ENCODE measurements around the gene GNAQ.

Gene GNAQ

DNA sequence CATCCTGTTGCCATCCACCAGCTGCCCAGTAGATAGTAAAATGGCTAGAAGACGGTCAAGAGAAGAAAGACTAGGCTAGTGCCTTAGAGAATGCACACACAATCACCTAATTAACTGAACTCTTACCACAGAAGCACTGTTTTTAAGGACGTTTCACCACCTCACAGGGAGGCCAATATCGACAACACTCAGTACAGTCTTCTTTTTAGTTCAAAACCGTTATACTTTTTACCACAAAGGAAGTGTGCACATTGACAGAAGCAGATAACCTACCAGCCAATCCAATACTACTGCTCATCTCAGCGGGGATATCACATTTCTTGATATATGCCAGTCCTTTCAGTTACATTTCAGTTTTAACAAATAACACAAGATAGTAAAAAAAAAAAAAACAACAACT is 122.3 kb downstream of the GNAQ start:
- DNase-seq (ENCODE audit: low read depth in 2 of 3, low spot score in 2 of 3), result no peak

DNA sequence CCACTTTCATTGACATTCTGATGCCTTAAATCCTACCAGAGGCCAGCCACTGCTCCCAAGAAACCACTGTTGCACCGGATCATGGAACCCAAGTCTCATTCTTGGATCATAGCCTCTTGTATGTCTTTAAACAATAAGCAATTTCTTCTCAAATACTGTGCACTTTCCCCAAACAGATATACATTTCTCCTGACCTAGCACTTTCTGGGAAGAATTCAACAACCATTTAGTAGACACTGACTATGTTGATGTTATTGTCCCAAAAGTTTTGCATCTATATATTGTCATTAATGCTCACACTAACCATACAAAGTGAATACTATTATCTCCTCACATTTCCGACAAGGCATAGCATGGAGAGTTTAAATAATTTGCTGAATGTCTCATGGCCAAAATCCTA is 123.3 kb downstream of the GNAQ start:
- no peak for DNase-seq (ENCODE audit: low read depth in 2 of 3, low spot score in 2 of 3)

DNA sequence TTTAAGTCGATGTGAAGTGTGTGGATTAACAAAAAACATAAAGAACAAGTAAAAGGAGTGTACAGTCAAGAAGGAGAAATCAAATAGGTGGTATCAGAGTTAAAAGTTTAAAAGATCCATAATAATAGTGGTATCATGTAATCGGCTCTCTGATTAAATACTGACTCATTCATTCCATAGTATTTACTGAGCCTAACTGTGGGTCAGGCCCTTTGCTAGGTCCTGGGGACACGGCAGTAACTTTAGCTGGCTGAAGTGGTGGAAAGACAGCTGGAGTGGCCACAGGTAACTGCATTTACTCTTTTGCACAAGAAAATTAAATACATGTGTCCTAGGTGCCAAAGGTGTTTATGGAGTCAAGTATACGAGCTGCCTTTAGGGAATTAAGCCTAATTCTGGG is 124.0 kb downstream of the GNAQ start:
- DNase-seq (ENCODE audit: low read depth in 2 of 3, low spot score in 2 of 3), result no peak

DNA sequence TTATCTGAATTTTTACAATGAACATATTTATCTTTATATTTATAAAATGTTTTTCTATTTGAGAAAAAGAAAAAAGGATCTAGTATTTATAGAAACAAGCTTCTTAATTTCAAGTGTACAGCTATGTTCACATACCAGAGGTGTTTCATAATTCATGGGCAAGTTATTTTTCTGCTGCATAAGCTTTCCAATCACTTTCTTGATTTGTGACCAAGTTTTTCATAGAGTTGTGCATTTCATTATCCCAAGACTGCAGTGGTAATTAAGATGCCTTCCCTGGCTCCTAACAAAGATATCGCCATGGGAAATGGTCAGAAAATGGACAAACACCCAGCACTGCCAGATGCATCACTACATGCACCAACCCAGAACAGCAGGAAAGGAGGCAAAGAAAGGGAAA is 124.6 kb downstream of the GNAQ start:
- DNase-seq (ENCODE audit: low read depth in 2 of 3, low spot score in 2 of 3), result no peak

DNA sequence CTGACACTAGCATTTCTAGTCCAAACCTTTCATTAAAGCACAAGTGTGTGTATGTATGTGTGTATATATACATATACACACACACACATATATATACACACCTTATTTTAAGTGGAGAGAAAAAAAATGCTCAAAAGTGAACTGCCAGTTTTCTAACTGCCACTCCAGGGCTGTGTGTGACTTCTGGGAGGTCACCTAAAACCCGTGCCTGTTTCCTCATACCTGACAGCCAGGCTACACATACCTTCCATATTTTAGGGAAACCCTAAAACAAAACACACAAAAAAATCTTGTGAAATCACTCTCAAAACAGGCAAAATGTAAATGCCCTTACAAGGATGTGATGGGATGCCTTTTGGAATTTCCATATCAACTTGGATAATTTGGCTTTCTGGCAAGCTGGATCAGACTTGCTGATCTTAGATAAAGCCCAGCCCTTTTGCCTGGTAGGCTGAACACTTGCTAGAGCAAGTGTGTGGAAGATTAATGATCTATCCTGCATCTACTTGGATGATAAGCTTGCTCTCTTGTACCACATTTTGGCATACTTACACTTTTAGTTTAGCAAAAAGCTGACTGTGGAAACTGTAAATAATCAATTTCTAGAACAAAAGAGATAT is 127.8 kb downstream of the GNAQ start:
- no peak for DNase-seq (ENCODE audit: low read depth in 2 of 3, low spot score in 2 of 3)

DNA sequence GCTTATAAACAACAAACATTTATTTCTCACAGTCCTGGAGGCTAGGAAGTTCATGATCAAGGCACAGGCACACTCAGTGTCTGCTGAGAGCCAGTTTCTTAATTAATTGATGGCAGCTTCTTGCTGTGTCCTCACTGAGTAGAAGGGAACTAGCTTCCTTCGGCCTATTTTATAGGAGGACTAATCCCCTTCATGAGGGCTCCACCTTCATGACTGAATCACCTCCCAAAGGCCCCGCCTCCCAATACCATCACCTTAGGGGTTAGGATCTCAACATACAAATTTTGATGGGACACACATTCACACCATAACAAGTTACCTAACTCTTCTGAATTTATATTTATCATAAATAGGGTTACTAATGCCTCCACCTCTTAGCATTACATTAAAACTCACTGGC is 129.8 kb downstream of the GNAQ start:
- DNase-seq (ENCODE audit: low read depth in 2 of 3, low spot score in 2 of 3), result no peak

DNA sequence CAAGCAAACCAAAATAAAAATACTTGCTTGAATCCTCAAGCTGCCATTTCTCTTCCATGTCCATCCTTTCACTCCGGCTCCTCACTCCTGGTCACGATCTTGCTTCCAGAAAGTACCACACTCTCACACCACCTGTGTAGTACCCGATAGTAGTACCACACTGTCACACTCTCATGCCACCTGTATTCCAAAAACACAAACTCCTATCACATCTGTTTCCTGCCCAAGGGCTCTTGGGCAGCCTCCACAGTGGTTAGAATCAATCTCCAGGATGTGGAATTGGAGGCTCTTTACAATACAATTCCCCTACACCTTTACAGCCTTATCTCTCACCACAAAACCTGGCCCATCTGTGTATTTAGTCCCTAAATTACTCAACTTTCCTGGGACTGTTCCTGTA is 130.6 kb downstream of the GNAQ start:
- no peak for DNase-seq (ENCODE audit: low read depth in 2 of 3, low spot score in 2 of 3)

DNA sequence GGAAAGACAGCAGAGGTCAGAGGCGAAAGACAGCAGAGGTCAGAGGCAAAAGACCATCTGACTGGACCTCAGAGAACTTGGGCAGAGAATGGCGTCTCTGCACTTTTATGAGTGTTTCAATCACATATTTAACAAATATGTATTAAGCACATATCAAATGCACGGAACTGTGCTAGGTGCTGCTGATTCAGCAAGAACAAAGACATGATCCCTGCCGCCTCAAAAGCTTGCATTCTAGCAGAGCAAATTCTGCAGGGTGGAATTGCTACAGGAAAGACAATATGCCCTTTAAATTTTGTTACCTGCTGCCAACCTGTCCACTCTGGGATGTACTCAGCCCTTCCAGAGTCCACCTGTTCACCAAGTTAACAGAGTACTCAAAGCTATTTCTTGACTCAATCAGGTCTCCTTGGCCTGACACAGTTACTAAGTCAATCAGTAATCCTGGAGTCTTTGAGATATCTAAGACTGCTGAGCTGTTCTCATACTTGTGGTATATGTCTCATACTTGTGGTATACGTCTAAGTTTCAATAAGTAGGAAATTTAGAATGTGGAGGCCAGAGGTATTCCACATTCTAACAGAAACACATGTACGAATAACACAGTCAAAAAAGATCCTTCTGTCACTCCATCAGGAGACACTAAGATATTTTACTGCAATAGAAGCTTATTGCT is 131.8 kb downstream of the GNAQ start:
- no peak for DNase-seq (ENCODE audit: low read depth in 2 of 3, low spot score in 2 of 3)

DNA sequence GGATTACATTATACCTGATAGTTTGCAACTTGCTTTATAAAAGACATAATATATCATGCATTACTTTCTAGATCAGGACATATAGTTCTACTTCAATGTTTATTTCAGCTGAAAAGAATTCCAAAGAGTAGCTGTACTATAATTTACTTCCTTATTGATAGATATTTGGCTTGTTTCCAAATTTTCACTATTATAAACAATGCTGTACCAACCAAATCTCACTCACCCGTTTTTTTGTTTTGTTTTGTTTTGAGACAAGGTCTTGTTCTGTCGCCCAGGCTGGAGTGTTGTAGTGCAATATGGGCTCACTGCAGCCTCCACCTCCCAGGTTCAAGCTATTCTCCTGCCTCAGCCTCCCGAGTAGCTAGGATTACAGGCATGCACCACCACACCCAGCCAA is 132.7 kb downstream of the GNAQ start:
- DNase-seq (ENCODE audit: low read depth in 2 of 3, low spot score in 2 of 3), result no peak

DNA sequence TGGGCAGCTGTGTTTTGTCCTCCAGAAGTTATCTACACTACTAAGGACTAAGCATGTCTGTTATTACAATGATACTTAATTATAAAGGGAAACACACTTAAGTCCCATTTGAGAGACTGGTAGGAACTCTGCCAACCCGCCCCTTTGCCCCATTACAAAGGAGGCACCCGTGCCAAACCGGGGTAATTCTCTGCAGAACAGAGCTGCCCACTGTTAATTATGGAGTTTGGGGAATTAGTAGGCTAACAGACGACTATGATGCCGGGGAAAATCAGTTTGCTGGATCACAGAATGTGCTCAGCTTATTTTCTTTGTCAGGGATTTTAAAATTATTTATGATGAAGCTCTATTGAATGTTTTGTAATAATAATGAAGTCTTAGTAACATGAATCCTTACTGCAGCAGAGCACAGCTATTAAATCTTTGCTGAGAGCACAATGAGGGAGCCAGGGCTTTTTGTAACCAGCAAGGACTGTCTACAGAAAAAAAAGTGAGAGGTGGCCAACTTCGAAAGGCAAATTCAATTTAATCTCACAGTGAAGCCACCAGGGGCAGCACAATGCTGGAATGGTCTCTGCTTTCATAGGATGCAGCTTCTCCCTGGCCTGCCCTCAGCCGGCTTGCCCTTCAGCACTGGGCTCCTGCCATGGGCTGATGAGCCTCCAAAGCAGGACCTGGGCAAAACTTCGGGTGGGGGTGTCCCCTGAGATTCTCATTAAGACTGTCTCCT is 134.5 kb downstream of the GNAQ start:
- DNase-seq (ENCODE audit: low read depth in 2 of 3, low spot score in 2 of 3), result no peak

DNA sequence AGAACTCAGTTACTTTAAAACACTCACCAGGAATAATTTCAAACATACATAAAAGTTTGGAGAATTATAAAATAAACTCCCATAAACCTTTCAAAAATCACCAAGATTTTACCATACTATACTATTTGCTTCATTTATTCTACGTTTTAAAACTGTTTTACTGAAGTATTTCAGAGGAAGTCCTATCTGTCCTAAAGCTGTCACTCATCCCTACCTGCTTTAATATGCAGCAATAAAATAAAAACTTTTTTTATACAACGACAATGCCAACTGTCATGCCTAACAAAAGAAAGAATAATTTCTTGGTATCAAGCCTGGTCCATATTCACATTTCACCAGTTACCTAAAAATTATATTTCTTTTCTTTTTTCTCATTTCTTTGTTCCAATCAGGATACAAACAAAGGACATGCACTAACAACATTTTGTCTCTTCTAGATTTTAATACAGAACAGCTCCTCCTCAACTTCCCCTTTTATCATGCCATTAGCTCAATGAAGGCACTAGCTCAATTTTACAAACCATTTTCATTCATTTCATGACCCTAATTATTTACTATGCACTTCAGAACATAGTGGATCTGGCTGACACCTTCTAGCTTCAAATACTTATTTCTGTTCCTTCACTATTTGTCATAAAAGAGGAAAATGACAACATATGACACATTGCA is 135.2 kb downstream of the GNAQ start:
- DNase-seq (ENCODE audit: low read depth in 2 of 3, low spot score in 2 of 3), result no peak

DNA sequence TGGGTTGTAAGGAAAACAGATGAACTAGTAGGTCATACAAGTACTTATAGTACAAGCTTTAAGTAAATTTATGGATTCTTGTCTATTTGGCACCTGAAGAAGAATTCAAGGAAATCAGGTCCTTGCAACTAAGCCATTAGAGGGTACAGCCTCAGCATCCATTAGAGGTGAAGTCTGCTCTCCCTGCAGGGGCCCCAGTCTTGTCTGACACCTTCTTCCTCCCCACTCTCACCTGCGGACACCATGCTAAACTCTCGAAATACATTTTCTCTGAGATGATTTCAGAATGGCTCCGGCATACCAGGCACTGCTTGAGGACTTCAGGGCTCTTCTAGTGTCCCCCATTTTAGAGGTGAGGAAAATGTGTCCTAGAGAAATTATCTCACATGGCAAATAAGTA is 137.9 kb downstream of the GNAQ start:
- no peak for DNase-seq (ENCODE audit: low read depth in 2 of 3, low spot score in 2 of 3)

DNA sequence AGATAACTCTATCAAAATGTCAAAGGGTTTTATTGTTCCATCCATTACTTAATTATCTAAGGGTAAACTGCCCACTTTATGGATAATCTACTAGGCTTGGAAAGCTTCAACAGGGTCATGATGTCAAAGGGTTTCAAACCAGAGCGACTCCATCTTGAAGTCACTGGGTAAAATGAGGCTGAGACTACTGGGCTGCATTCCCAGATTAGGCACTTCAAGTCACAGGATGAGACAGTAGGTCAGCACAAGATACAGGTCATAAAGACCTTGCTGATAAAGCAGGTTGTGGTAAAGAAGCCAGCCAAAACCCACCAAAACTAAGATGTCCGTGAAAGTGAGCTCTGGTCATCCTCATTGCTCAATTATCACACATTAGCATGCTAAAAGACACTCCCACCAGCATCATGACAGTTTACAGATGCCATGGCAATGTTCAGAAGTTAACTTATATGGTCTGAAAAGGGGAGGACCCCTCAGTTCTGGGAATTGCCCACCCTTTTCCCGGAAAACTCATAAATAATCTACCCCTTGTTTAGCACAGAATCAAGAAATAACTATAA is 138.6 kb downstream of the GNAQ start:
- no peak for DNase-seq (ENCODE audit: low read depth in 2 of 3, low spot score in 2 of 3)

DNA sequence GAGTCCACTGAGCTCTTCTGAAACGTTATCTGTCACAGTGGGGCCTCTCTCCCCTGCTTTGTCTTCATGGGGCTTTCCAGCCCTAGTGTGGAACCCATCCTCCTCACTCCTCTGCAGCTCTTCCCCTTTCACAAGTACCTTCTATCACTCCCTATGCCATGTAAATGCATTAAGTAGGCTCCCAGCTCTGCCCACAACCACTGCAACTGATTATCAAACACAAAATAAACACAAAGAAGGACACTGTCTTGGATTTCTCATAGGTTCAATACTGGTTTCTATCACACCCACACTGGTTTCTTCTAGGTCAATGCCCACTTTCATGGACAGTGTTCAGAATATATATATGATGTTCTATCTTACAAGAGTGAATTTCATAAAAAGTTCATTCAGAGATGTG is 139.4 kb downstream of the GNAQ start:
- no peak for DNase-seq (ENCODE audit: low read depth in 2 of 3, low spot score in 2 of 3)

DNA sequence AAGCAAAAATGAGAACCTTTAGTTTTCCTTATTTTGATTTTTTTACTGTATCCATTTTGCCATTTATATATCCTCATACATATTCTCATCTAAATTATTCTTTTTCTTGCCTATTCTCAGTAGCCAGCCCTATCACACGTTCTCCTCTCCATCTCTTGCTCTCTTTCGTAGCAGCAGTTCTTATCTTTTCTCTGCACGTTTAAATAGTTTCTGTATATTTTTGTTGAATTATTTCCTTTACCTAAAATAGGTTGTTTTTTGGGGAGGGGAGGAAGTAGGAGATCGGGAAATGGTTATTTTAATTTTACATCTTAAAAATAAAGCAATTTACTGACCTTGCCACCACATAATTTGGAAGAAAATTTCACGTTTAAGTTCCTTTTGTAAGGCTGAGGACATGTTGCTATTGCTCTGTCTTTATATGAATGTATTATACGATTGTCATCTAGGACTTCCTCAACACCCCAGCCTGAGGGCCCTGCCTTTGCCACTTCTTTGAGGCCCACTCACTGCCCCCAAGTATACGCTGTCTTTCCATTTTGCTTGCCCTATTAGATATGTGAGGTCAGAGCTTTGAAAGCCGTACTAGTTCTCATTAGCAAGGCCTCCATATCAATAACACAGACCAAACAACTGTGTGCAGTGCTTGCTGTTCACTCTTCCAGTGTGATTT is 140.3 kb downstream of the GNAQ start:
- no peak for DNase-seq (ENCODE audit: low read depth in 2 of 3, low spot score in 2 of 3)

DNA sequence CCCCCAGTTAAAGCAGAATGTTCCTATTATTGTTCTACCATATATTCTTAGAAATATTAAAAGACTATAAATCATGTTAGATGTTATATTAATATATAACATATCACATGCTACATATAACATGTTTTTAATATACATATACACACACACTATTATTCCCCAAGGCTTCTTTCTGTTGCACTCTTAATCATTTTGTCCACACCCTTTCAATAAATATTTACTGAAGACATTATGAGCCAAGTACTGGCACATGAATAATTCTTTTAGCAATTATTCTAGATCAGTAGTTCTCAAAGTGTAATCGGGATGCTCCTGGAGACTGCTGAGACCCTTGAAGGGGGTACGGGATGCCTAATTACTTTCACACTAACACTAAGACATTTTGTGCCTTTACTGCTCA is 143.9 kb downstream of the GNAQ start:
- no peak for DNase-seq (ENCODE audit: low read depth in 2 of 3, low spot score in 2 of 3)

DNA sequence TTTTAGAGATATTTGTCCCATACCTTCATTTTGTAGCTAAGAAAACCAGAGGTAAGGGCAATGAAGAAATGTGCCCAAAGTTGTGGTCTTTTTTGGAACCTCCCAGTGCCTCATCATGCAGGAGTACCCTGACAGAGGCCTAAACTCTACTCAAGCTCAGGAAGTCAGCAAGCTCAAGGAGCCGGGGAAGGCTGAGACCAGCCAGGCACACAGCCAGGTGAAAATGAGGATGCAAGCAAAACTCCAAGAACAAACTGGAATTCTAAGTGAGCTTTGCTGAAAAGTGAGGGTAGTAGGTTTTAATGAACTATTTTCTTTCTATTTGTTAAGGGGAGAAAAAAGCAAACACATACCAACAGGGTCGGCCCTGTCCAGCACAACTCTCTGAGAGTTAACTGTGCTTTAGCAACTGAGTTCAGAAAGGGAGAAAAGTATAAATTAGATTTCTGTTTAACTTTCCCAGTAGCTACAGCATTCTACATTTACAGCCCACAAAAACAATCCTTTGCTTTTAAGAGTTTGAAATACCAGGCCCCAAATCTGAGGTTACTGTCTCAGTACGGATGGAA is 146.4 kb downstream of the GNAQ start:
- DNase-seq (ENCODE audit: low read depth in 2 of 3, low spot score in 2 of 3), result no peak

DNA sequence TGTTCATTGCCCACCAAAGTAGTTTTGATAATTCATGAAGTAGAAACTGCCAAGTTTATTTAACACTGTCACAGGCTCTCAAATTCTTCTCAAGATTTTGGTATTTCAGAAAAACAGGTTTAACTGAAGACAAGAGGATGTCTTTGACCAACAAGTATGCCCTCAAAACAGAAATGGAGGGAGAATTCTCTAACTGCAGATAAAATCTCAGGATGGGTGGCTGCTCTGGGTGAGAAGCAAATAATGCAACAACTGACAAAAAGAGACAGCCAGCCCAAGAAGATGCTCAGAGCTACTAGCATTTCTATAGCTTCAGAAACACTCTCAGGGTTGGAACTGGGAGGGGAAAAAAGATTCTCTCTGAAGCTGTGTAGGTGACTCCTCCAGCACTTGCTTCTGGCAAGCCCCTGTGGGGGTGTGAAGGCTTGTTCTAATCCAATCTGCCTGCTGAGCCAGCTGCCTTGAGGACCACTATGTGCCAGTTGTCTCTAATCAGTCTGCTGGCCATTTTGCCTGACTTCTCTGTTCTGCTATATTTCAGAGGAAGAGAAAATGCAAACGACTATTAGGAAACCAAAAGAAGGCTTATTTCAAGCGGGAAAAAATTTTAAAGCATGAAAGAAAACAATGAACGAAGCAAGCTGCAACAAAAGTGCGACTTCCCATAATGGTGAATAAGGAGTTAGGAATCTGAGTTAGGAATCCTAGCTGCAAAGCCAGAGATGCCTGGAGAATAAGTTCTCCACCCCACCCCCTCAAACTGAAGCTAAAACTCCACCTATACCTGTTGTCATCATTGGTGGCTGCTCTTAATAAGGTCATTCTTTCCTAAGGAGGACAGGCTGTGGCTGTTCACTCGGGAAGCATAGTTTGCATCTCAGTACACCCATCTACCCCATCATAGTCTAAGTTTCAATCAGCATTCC is 147.5 kb downstream of the GNAQ start:
- DNase-seq (ENCODE audit: low read depth in 2 of 3, low spot score in 2 of 3), result no peak

DNA sequence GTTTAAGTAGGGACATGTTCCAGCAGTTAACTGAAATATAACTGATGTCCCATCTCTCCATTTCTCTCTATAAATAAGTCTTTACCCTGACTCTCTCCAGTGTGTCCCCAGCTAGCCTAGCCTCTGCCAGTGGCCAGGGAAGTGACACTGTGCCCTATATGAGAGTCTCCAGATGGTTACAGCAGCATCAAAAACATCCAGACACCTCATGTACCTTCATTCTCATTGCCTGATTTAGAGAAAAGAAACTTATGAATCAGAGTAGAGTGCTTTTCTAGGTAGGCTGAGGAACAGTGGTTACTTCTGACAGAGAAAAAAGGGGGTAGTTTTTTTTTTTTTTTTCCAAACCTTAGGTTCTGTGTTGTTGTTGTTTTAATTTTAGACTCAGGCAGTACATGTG is 148.5 kb downstream of the GNAQ start:
- no peak for DNase-seq (ENCODE audit: low read depth in 2 of 3, low spot score in 2 of 3)

DNA sequence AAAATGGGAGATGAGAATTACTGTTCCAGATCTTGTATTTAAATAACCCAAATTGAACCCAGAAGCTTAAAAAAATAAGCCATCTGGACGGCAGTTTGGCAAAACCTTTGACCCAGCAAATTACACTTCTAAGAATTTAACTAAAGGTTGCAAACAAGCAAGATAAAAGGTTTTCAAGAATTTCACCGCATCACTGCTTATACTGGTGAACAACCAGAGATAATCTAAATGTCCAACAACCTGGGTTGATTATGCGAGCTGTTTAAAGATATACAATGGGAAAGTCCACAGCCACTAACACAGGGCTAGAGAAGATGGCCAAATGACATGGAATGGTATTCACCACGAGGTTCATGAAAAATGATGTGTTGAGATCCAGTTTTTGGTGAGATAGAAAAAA is 149.3 kb downstream of the GNAQ start:
- DNase-seq (ENCODE audit: low read depth in 2 of 3, low spot score in 2 of 3), result no peak
